AG04450 (cell line): ENCODE results near the gene STYX. TPM values are rescaled to one million over a fixed set of nuclear protein-coding genes. Genes with fewer than 3 reads are reported as not detected.
A peak's percentile ranks its signal among the peaks of the same experiment; 100 is the strongest.

Source experiments
- CTCF ChIA-PET: fragments of 300-600, 350-600 bp; formaldehyde crosslinking; extraction: SDS; loops from one replicate; lab custom pipeline; 2022; ENCODE audit warnings: antibody characterized with exemption, inconsistent platforms; lab: Charles Lee
- POLR2A ChIA-PET: fragments of 350-600 bp; formaldehyde crosslinking; extraction: SDS; loops from one replicate; lab custom pipeline; 2021; ENCODE audit warnings: antibody characterized with exemption, inconsistent platforms; lab: Yijun Ruan, JAX
- DNase-seq: peaks from one replicate; pipeline ENCODE4 v3.0.0-alpha.2; 2011; ENCODE audit warnings: low read depth, low spot score
- H3K27ac ChIP-seq: one replicate; pipeline ENCODE4 v1.5.1; 2012; ENCODE audit warnings: low read depth, low read length, control low read depth
- H3K27me3 ChIP-seq: one replicate; pipeline ENCODE4 v1.6.0; 2012; ENCODE audit warnings: low read length; ENCODE audit not compliant: control insufficient read depth, insufficient read depth
- H3K4me3 ChIP-seq: 2 replicates; pipeline ENCODE4 v1.5.1; 2011; ENCODE audit warnings: mild to moderate bottlenecking, low read depth, low read length, control low read depth
- H3K9me3 ChIP-seq: 2 replicates; pipeline ENCODE4 v1.5.1; 2012; ENCODE audit warnings: low read length; ENCODE audit not compliant: control insufficient read depth, insufficient read depth
- CTCF ChIP-seq: IDR thresholded peaks from 2 replicates; pipeline ENCODE4 v1.5.1; 2011; ENCODE audit warnings: low read depth, low read length, control low read depth, inconsistent platforms
- polyA plus RNA-seq: library from polyadenylated mRNA; depleted of rRNA; stranded (reverse); fragments of >200 nt; gene quantifications from 2 replicates; pipeline ENCODE4 v1.2.3, GENCODE V29; 2011

Gene STYX
- polyA plus RNA-seq, 1 experiment = 13.1 TPM

DNA sequence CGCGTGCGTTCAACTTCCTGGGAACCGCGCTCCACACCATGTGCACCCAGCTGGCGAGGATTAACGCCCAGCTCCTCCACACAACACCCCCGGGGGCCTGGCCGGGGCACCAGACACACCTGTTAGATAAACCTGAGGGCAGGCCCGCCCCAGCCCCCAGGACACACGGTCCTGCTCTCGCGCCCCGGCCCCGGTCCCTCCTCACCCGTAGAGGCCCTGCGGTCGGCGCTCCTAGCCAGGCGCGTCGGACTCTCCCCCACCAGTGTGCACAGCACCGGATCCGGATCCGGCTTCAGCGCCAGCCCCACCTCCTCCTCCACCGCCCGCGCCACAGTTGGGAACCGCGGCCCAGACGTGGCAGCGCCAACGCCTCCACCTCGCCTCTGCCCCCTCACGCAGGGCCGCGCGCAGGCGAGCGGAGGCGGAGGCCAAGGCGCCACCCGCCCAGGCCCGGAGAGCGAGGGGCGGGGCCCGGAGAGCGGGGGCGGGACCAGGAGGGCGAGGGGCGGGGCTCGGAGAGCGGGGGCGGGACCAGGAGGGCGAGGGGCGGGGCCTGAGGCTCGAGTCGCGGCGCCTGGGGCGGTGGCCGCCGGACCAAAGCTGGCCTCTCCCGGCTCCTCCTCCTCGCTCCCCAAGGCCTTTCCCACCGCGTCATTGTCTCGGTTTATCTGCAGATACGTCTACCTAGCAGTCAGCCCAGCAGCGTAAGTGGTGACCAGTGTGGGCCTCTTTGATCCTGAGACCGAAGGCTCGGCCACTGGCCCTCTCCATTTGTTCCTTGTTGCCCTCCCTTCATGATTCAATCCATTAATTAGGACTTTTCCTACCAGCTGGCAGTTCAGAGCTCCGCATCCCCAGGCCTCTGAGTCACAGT lies 61.5 kb downstream of the STYX start, which contains the start of gene GNPNAT1:
GNPNAT1 (minus strand) TSS at position 385 of the 874 bp plus-strand sequence. CDS start 6,957 bp downstream, outside the sequence.
- peak within 1 kb of the TSS; percentile 84 for H3K4me3 ChIP-seq
- peak; percentile 60 for DNase-seq
- TF ChIP-seq CTCF = no peak
- ChIA-PET POLR2A (interaction anchor here (0.8 to 1.0 kb wide), 3 partner anchors 10 to 238 kb away, joined by 3 to 4 read pairs (median 3); no protein-coding TSS in a partner anchor), CTCF (no interaction called here)
- H3K27ac ChIP-seq = peak within 1 kb of the TSS; percentile 95
- H3K27me3 ChIP-seq = no peaks in the 10 kb centered on the region
- no peaks in the 10 kb centered on the region; the same call in 1 of the 2 replicates for H3K9me3 ChIP-seq

DNA sequence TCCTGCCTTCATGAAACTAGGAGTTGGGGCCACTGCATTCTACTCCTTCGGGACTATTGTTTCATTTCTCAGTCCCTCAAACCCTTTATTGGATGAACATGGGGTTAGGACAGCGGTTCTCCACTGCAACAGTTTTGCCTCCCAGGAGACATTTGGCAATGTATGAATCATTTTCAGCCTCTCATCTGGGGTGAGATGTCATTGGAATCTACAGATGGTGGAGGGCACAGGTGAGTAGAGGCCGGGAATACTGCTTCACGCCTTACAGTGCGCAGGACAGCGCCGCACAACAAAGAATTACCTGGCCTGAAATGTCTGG lies 62.1 kb downstream of the STYX start:
- ChIA-PET CTCF (no interaction called here), POLR2A (interaction anchor here (0.8 to 1.0 kb wide), 3 partner anchors 10 to 238 kb away, joined by 3 to 4 read pairs (median 3); no protein-coding TSS in a partner anchor)
- TF ChIP-seq CTCF = no peak
- H3K27ac ChIP-seq = peak overlapping the region; percentile 95
- no peaks in the 10 kb centered on the region; the same call in 1 of the 2 replicates for H3K9me3 ChIP-seq
- peak overlapping the region; percentile 63 for H3K4me3 ChIP-seq
- H3K27me3 ChIP-seq = no peaks in the 10 kb centered on the region
- DNase-seq = no peak

DNA sequence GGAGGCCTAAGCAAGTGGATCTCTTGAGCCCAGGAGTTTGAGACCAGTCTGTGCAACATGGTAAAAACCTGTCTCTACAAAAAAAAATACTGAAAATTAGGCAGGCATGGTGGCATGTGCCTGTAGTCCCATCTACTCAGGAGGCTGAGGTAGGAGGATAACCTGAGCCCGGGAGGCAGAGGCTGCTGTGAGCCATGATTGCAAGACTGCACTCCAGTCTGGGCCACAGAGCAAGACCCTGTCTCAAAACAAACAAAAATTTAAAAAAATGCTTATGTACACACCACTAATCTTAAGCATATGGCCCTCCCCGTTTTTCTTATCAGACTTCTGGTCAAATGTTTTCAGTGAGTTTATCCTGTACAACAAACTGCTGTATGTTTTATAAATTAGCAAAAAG lies 63.1 kb downstream of the STYX start:
- H3K9me3 ChIP-seq = no peaks in the 10 kb centered on the region; the same call in 1 of the 2 replicates
- H3K4me3 ChIP-seq = no peak overlapping the region
- no peak overlapping the region for H3K27ac ChIP-seq
- ChIA-PET CTCF (no interaction called here), POLR2A (no interaction called here)
- DNase-seq = no peak
- TF ChIP-seq CTCF = no peak
- H3K27me3 ChIP-seq = no peaks in the 10 kb centered on the region

DNA sequence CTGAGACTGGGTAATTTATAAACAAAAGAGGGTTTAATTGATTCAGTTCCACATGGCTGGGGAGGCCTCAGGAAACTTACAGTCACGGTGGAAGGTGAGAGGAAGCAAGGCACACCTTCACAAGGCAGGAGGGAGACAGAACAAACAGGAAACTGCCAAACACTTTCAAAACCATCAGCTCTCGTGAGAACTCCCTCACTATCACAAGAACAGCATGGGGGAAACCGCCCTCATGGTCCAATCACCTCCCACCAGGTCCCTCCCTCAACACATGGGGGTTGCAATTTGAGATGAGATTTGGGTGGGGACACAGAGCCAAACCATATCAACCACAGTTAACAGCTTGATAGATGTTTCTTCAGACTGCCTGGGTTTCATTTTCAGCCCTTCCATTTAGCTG lies 67.7 kb downstream of the STYX start:
- TF ChIP-seq CTCF = no peak
- ChIA-PET CTCF (interaction anchor here (1.0 kb wide), 1 partner anchor 163 kb away, joined by 3 read pairs; no protein-coding TSS in a partner anchor), POLR2A (no interaction called here)
- Histone ChIP-seq H3K9me3 (no peaks in the 10 kb centered on the region; the same call in 1 of the 2 replicates), H3K4me3 (no peak overlapping the region), H3K27ac (no peak overlapping the region), H3K27me3 (no peaks in the 10 kb centered on the region)
- DNase-seq = no peak

- CTCF ChIA-PET = interaction anchor here (1.0 kb wide), 1 partner anchor 162 kb away, joined by 3 read pairs; no protein-coding TSS in a partner anchor
- no peak for TF ChIP-seq CTCF
- POLR2A ChIA-PET = no interaction called here
These were observed 68.9 kb downstream of the STYX start for GRCh38 chr14:52798826-52799225.

More at GRCh38 chr14:52798826-52799225, 68.9 kb downstream of the STYX start:
- DNase-seq = no peak
- Histone ChIP-seq H3K9me3 (no peaks in the 10 kb centered on the region; the same call in 1 of the 2 replicates), H3K4me3 (no peak overlapping the region), H3K27me3 (no peaks in the 10 kb centered on the region), H3K27ac (no peak overlapping the region)
